Esophagus muscularis mucosa (tissue), 3 donors: Measurements from ENCODE around the gene TADA2B.

Experiments
- POLR2A ChIP-seq: fragments of 450-650 bp; IDR thresholded peaks from one replicate; pipeline ENCODE4 v1.6.1; 2017; ENCODE audit warnings: antibody characterized with exemption, moderate library complexity, mild to moderate bottlenecking, low read depth
- POLR2AphosphoS5 ChIP-seq, 2 donors: sonication (generic); formaldehyde crosslinking; IDR thresholded peaks; one replicate each; pipeline ENCODE4 v1.6.1; 2017; ENCODE audit warnings: antibody characterized with exemption in 2 of 2
- TF ChIP-seq, protein P1 (sequence below), 3 experiments: fragments of 200-600 bp in 2 of 3; fragments of 450-650 bp in 1 of 3; sonication (generic) in 2 of 3; IDR thresholded peaks; one replicate each; pipeline ENCODE4 v1.5.1; 2017 to 2019; ENCODE audit warnings: antibody characterized with exemption in 3 of 3, mild to moderate bottlenecking in 2 of 3, moderate library complexity in 1 of 3

GRCh38 chr4:7029212-7029611, 14.0 kb upstream of the TADA2B start:
- no peak for TF ChIP-seq POLR2A
- TF ChIP-seq, protein P1, sequence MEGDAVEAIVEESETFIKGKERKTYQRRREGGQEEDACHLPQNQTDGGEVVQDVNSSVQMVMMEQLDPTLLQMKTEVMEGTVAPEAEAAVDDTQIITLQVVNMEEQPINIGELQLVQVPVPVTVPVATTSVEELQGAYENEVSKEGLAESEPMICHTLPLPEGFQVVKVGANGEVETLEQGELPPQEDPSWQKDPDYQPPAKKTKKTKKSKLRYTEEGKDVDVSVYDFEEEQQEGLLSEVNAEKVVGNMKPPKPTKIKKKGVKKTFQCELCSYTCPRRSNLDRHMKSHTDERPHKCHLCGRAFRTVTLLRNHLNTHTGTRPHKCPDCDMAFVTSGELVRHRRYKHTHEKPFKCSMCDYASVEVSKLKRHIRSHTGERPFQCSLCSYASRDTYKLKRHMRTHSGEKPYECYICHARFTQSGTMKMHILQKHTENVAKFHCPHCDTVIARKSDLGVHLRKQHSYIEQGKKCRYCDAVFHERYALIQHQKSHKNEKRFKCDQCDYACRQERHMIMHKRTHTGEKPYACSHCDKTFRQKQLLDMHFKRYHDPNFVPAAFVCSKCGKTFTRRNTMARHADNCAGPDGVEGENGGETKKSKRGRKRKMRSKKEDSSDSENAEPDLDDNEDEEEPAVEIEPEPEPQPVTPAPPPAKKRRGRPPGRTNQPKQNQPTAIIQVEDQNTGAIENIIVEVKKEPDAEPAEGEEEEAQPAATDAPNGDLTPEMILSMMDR (IDR thresholded peaks at IDR 0.05) = no peak
- no peak for TF ChIP-seq POLR2AphosphoS5 (IDR thresholded peaks at IDR 0.05)
